SK-N-SH (cell line): ENCODE data around the gene NOXA1. TPM values are rescaled to one million over a fixed set of nuclear protein-coding genes. Genes with fewer than 3 reads are reported as not detected.

Experiments
- CTCF ChIA-PET: fragments of 300-600, 350-600 bp; formaldehyde crosslinking; extraction: SDS; loops from one replicate; lab custom pipeline; 2021; lab: Yijun Ruan, JAX
- POLR2A ChIA-PET: fragments of 350-600 bp; sonication (Branson Sonifier 250); formaldehyde crosslinking; extraction: SDS; loops from one replicate; lab custom pipeline; 2020; ENCODE audit warnings: antibody characterized with exemption, inconsistent platforms; lab: Yijun Ruan, JAX
- DNase-seq: peaks from one replicate; pipeline ENCODE4 v3.0.0; 2012
- H2AFZ ChIP-seq: fragments of 200-600 bp; sonication (generic); 2 replicates; pipeline ENCODE4 v1.8.1; 2016; ENCODE audit warnings: antibody characterized with exemption, mild to moderate bottlenecking, low read depth
- H3F3A ChIP-seq: fragments of 200-600 bp; sonication (generic); replicated peaks from 2 replicates; pipeline ENCODE3; 2016; ENCODE audit warnings: antibody characterized with exemption, mild to moderate bottlenecking; ENCODE audit not compliant: insufficient read depth
- H3K27ac ChIP-seq, 2 experiments: fragments of 200-500 bp in 1 of 2; fragments of 200-600 bp in 1 of 2; sonication (Bioruptor generic) in 1 of 2; sonication (generic), shearing (Covaris generic) in 1 of 2; 2 replicates each; pipeline versions ENCODE4 v1.5.1 to v1.6.1; 2014 to 2016; ENCODE audit warnings: low read depth in 2 of 2, inconsistent platforms in 1 of 2, low read length in 1 of 2, mild to moderate bottlenecking in 1 of 2, mixed read lengths in 1 of 2
- H3K27me3 ChIP-seq: fragments of 200-600 bp; sonication (generic), shearing (Covaris generic); 2 replicates; pipeline ENCODE4 v1.6.1; 2016; ENCODE audit warnings: mixed run types; ENCODE audit not compliant: insufficient read depth
- H3K36me3 ChIP-seq, 2 experiments: fragments of 200-500 bp in 1 of 2; fragments of 200-600 bp in 1 of 2; sonication (Bioruptor generic) in 1 of 2; sonication (generic) in 1 of 2; replicated peaks in 1 of 2; 2 replicates each; pipeline versions ENCODE3 to v1.5.1; 2014 to 2016; ENCODE audit warnings: low read length in 1 of 2, mild to moderate bottlenecking in 1 of 2; ENCODE audit not compliant: insufficient read depth in 2 of 2, control insufficient read depth in 1 of 2
- H3K4me1 ChIP-seq, 2 experiments: fragments of 200-500 bp in 1 of 2; fragments of 200-600 bp in 1 of 2; sonication (Bioruptor generic) in 1 of 2; sonication (generic), shearing (Covaris generic) in 1 of 2; 2 replicates each; pipeline versions ENCODE4 v1.5.1 to v1.6.1; 2014 to 2016; ENCODE audit warnings: low read depth in 1 of 2, low read length in 1 of 2, mixed run types in 1 of 2; ENCODE audit not compliant: insufficient read depth in 2 of 2, control insufficient read depth in 1 of 2
- H3K4me2 ChIP-seq: fragments of 200-600 bp; sonication (generic), shearing (Covaris generic); 2 replicates; pipeline ENCODE4 v1.6.1; 2017; ENCODE audit warnings: mixed run types
- H3K4me3 ChIP-seq, 2 experiments: fragments of 200-500 bp in 1 of 2; fragments of 200-600 bp in 1 of 2; sonication (Bioruptor generic) in 1 of 2; sonication (generic), shearing (Covaris generic) in 1 of 2; 2 replicates each; pipeline versions ENCODE4 v1.5.1 to v1.8.1; 2014 to 2016; ENCODE audit warnings: low read depth in 2 of 2, inconsistent platforms in 1 of 2, low read length in 1 of 2, mild to moderate bottlenecking in 1 of 2, mixed read lengths in 1 of 2, moderate library complexity in 1 of 2
- H3K79me2 ChIP-seq: fragments of 200-600 bp; sonication (generic); 2 replicates; pipeline ENCODE4 v1.8.1; 2017; ENCODE audit warnings: mild to moderate bottlenecking; ENCODE audit not compliant: insufficient read depth
- H3K9ac ChIP-seq: fragments of 200-600 bp; sonication (generic); 2 replicates; pipeline ENCODE4 v1.6.1; 2017; ENCODE audit warnings: mixed run types
- H3K9me2 ChIP-seq: fragments of 200-600 bp; sonication (generic); 2 replicates; pipeline ENCODE4 v1.6.1; 2017; ENCODE audit warnings: mixed run types
- H3K9me3 ChIP-seq: fragments of 200-600 bp; sonication (generic); 2 replicates; pipeline ENCODE4 v1.6.1; 2017; ENCODE audit warnings: mixed run types, mild to moderate bottlenecking, moderate library complexity
- H4K20me1 ChIP-seq: fragments of 200-600 bp; sonication (generic); 2 replicates; pipeline ENCODE4 v1.6.1; 2017; ENCODE audit warnings: mild to moderate bottlenecking, mixed run types; ENCODE audit not compliant: insufficient read depth
- CHD2 ChIP-seq: fragments of 150-350 bp; IDR thresholded peaks from 2 replicates; pipeline ENCODE4 v1.6.1; 2018; ENCODE audit warnings: low read length; ENCODE audit not compliant: partially characterized antibody
- EP300 ChIP-seq, 2 experiments: IDR thresholded peaks; 2 replicates each; pipeline versions ENCODE4 v1.4.0 to v1.6.1; 2012; ENCODE audit warnings: borderline replicate concordance in 1 of 2, low read depth in 1 of 2, low read length in 1 of 2
- FOSL2 ChIP-seq: IDR thresholded peaks from 2 replicates; pipeline ENCODE4 v1.4.0; 2012; ENCODE audit warnings: low read depth, mild to moderate bottlenecking, moderate library complexity, borderline replicate concordance
- FOXM1 ChIP-seq: IDR thresholded peaks from 2 replicates; pipeline ENCODE4 v1.4.0; 2012; ENCODE audit warnings: low read depth, mild to moderate bottlenecking
- GATA2 ChIP-seq: sonication (generic); formaldehyde crosslinking; IDR thresholded peaks from 2 replicates; pipeline ENCODE4 v1.5.0; 2020; ENCODE audit warnings: mild to moderate bottlenecking, missing genetic modification reagents
- SIN3A ChIP-seq: IDR thresholded peaks from 2 replicates; pipeline ENCODE4 v1.6.1; 2012; ENCODE audit warnings: low read depth, mild to moderate bottlenecking, low read length, moderate library complexity, borderline replicate concordance
- WGBS: methylation state at CpG from one replicate; pipeline ENCODE4 v1.1.6; 2017; ENCODE audit warnings: low lambda C conversion rate; 5-methylcytosine and 5-hydroxymethylcytosine counted together
- polyA plus RNA-seq, 3 experiments: library from polyadenylated mRNA; depleted of rRNA; stranded (reverse); fragments of >200 nt; gene quantifications; 2 replicates each; pipeline ENCODE4 v1.2.3, GENCODE V29; 2012
- TF ChIP-seq, protein P1 (sequence below): IDR thresholded peaks from 2 replicates; pipeline ENCODE4 v1.4.0; 2012; ENCODE audit warnings: low read depth, borderline replicate concordance
- TF ChIP-seq, protein P2 (sequence below): IDR thresholded peaks from 2 replicates; pipeline ENCODE4 v1.6.1; 2012; ENCODE audit warnings: mild to moderate bottlenecking, low read depth, low read length, moderate library complexity

The NOXA1 gene
- polyA plus RNA-seq, 1 of the 3 experiments (the other 2 are of a cell fraction): 0.39 TPM

DNA sequence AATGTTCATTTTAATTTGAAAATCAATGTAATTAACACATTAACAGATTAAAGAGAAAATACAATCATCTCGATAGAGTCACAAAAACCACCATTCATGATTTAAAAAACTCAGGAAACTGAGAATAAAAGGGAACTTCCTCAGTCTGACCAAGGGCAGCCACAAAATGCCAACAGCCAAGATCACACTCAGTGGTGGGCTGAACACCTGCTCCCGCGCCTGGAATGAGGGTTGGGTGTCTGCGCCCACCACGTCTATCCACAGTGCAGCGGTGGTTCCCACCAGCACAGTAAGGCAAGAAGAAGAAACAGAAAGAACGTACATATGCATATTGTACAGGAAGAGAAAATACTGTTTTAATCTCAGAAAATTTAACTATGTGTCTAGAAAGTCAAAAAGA lies 47.6 kb downstream of the NOXA1 start (continued):
- TF ChIP-seq, protein P1, sequence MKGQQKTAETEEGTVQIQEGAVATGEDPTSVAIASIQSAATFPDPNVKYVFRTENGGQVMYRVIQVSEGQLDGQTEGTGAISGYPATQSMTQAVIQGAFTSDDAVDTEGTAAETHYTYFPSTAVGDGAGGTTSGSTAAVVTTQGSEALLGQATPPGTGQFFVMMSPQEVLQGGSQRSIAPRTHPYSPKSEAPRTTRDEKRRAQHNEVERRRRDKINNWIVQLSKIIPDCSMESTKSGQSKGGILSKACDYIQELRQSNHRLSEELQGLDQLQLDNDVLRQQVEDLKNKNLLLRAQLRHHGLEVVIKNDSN: no peak
- no peak for TF ChIP-seq FOXM1
- TF ChIP-seq, protein P2, sequence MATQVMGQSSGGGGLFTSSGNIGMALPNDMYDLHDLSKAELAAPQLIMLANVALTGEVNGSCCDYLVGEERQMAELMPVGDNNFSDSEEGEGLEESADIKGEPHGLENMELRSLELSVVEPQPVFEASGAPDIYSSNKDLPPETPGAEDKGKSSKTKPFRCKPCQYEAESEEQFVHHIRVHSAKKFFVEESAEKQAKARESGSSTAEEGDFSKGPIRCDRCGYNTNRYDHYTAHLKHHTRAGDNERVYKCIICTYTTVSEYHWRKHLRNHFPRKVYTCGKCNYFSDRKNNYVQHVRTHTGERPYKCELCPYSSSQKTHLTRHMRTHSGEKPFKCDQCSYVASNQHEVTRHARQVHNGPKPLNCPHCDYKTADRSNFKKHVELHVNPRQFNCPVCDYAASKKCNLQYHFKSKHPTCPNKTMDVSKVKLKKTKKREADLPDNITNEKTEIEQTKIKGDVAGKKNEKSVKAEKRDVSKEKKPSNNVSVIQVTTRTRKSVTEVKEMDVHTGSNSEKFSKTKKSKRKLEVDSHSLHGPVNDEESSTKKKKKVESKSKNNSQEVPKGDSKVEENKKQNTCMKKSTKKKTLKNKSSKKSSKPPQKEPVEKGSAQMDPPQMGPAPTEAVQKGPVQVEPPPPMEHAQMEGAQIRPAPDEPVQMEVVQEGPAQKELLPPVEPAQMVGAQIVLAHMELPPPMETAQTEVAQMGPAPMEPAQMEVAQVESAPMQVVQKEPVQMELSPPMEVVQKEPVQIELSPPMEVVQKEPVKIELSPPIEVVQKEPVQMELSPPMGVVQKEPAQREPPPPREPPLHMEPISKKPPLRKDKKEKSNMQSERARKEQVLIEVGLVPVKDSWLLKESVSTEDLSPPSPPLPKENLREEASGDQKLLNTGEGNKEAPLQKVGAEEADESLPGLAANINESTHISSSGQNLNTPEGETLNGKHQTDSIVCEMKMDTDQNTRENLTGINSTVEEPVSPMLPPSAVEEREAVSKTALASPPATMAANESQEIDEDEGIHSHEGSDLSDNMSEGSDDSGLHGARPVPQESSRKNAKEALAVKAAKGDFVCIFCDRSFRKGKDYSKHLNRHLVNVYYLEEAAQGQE: no peak

DNA sequence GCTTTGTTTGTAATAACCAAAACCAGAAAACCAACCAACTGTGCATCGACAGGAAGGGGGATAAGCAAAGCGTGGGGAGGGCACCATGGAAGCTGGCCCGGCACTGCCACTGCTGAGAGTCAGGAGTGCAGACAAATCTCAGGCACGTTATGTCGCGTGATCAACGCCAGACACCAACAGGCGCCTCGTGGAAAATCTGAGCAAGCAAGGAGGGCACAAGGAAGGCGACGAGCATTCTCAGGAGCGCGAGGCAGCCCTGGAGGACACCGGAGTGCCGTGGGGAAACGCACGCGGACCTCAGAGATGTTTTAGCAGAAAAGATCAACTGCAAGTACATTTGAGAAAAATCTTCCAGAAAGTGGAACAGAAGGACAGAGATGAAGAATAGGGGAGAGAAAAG lies 51.1 kb downstream of the NOXA1 start:
- Histone ChIP-seq H3K27me3 (no peaks in the 10 kb centered on the region), H3K79me2 (no peaks in the 10 kb centered on the region), H3K4me3 (no peak overlapping the region), H3F3A (no peaks in the 10 kb centered on the region), H3K9me2 (no peaks in the 10 kb centered on the region), H3K36me3 (no peaks in the 10 kb centered on the region), H3K4me2 (no peak overlapping the region), H3K4me1 (peaks cover 0 to 10% of the 10 kb centered on the region in 2 experiments; a peak in 1 of 4 replicates), H3K27ac (no peak overlapping the region), H2AFZ (no peak overlapping the region), H3K9ac (no peak overlapping the region), H4K20me1 (no peaks in the 10 kb centered on the region), H3K9me3 (no peaks in the 10 kb centered on the region)
- no peak for DNase-seq
- ChIA-PET POLR2A (no interaction called here), CTCF (interaction anchor here (0.7 to 1.1 kb wide), 2 partner anchors 29 to 61 kb away, joined by 3 read pairs; no protein-coding TSS in a partner anchor)
- WGBS: 70% methylated on average over 18 of the region's 18 CpGs
- no peak for TF ChIP-seq FOSL2
- TF ChIP-seq, protein P1: no peak

DNA sequence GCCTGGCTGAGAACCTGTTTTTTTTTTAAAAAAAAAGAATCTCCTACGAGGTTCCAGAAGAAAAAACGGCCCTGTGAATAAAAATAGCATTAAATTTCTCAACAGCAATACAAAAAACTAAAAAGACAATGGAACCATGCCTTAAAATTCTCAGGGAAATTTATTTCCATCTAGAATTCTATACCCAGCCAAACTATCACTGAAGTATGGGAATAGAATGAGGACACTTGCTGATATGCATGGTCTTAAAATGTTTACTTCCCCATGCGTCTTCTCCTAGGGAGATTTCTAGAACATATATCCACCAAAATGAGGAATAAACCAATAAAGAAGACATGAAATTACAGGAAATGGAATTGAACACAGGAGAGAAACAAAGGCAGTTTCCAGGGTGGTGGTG lies 52.5 kb downstream of the NOXA1 start:
- ChIA-PET POLR2A (no interaction called here), CTCF (no interaction called here)
- peaks cover 0 to 23% of the 10 kb centered on the region in 2 experiments; a peak in 1 of 4 replicates for H3K4me1 ChIP-seq
- no peak for DNase-seq
- H3K9ac ChIP-seq: no peak overlapping the region
- no peaks in the 10 kb centered on the region for H3F3A ChIP-seq
- H3K4me2 ChIP-seq: no peak overlapping the region
- no peaks in the 10 kb centered on the region for H3K9me3 ChIP-seq
- WGBS: 24% methylated on average over 3 of the region's 3 CpGs
- H3K27ac ChIP-seq: no peak overlapping the region
- no peak overlapping the region for H2AFZ ChIP-seq
- H3K4me3 ChIP-seq: no peak overlapping the region
- no peak for TF ChIP-seq SIN3A
- no peak for TF ChIP-seq CHD2
- no peak for TF ChIP-seq FOSL2
- no peak for TF ChIP-seq EP300 (IDR thresholded peaks at IDR 0.05; ENCODE audit: borderline replicate concordance in 1 of 2, low read depth in 1 of 2, low read length in 1 of 2)
- TF ChIP-seq GATA2 (CRISPR knock-in tag): no peak
- H4K20me1 ChIP-seq: no peaks in the 10 kb centered on the region
- H3K9me2 ChIP-seq: no peaks in the 10 kb centered on the region
- H3K27me3 ChIP-seq: no peaks in the 10 kb centered on the region
- no peaks in the 10 kb centered on the region for H3K79me2 ChIP-seq
- H3K36me3 ChIP-seq: no peaks in the 10 kb centered on the region
